ENCODE measurements around the gene ZMAT5. TPM values are rescaled to one million over a fixed set of nuclear protein-coding genes. Genes with fewer than 3 reads are reported as not detected.

ZMAT5 gene
- total and polyA plus RNA-seq, 10 of the 15 experiments (the other 5 are each of a cell fraction or from before 2014, with no cell fraction given), result 2.3 to 43.0 (median 21.9) TPM

DNA sequence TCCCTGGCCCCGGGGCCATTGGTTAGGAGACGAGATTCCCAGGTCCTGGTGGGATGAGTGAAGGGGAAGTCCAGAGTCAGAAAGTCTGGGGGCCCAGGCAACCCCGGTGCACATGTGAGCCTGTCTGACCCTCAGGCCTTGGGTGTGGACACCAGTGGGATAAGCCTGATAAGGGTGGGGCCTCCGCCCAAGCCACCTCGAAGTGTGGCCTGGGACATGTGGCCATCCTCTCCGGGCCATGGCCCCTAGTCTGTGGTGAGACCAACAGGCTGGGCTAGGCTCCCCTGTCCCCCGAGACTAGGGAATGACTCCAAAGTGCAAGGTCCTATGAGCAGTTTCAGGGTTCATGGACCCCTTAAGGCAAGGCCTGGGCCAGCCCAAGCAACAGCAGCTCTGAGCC lies 40.7 kb downstream of the ZMAT5 start (continued):
- TF ChIP-seq RB1 (IDR thresholded peaks at IDR 0.05; ENCODE audit: borderline replicate concordance) (no peak), FOXM1 (IDR thresholded peaks at IDR 0.05; ENCODE audit: low read depth, low read length) (no peak), EZH2 (IDR thresholded peaks at IDR 0.05; ENCODE audit: borderline replicate concordance, control insufficient read depth, low read depth, low read length) (no peak), NFIC (IDR thresholded peaks at IDR 0.05; ENCODE audit: low read depth, low read length) (no peak), KLF5 (IDR thresholded peaks at IDR 0.05; ENCODE audit: partially characterized antibody) (no peak), TCF3 (IDR thresholded peaks at IDR 0.05; ENCODE audit: borderline replicate concordance, insufficient read depth, low read depth, low read length) (no peak), SUPT20H (IDR thresholded peaks at IDR 0.05; ENCODE audit: borderline replicate concordance, control insufficient read depth, low read depth, low read length) (no peak)

DNA sequence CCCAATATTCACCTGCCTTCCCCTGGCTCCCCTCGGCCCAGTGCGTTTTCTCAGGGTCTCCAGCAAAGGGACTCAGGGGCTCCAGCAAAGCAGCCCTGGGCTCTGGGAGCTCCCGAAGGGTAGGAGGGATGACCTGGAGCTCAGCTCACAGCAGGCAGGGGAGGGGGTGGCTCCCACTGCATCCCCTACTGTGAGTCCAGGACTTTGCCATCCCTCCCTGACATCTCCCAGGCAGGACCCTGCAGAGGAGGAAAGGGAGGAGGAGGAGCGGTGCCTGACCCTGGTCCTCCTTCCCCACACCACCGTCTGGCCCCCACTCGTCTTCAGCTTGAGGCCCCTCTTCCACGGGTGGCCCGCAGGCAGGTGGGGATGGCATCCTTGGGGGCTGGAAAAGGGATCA lies 42.0 kb downstream of the ZMAT5 start:
- Histone ChIP-seq H4K20me1 (ENCODE audit: control insufficient read depth, insufficient read depth) (no peaks in the 10 kb centered on the region), H3K9ac (ENCODE audit: control insufficient read depth, insufficient read depth, low read length) (no peak overlapping the region), H3K36me3 (ENCODE audit: control insufficient read depth in 2 of 2, insufficient read depth in 2 of 2, low read length in 1 of 2) (no peaks in the 10 kb centered on the region), H3K27me3 (replicated peaks in 1 of 2; ENCODE audit: control insufficient read depth in 2 of 2, insufficient read depth in 2 of 2, low read length in 1 of 2) (peaks cover 0 to 2% of the 10 kb centered on the region in 2 experiments; a peak in 1 of 4 replicates), H3K4me3 (no peak overlapping the region), H3K27ac (ENCODE audit: control insufficient read depth, insufficient read depth) (no peak overlapping the region), H2AFZ (ENCODE audit: control insufficient read depth, low read depth, low read length) (no peak overlapping the region), H3K79me2 (ENCODE audit: control insufficient read depth, insufficient read depth, low read length) (no peaks in the 10 kb centered on the region), H3K4me1 (ENCODE audit: control insufficient read depth, insufficient read depth, low read length) (no peaks in the 10 kb centered on the region), H3K4me2 (ENCODE audit: control insufficient read depth, insufficient read depth) (no peak overlapping the region), H3K9me3 (replicated peaks; ENCODE audit: control insufficient read depth, insufficient read depth, low read length) (no peaks in the 10 kb centered on the region)
- no TSS peak for BruUV-seq (replicated peaks)
- ChIA-PET CTCF (interaction anchor here (0.9 to 2.5 kb wide), 4 partner anchors 14 to 280 kb away, joined by 3 to 8 read pairs (median 4); no protein-coding TSS in a partner anchor), POLR2A (no interaction called here), SMC1A (ENCODE audit: uncharacterized antibody, unreplicated experiment) (no interaction called here), RAD21 (ENCODE audit: unreplicated experiment) (interaction anchor here (0.9 kb wide), 1 partner anchor 280 kb away, joined by 3 read pairs; no protein-coding TSS in a partner anchor)
- intact Hi-C loops (cut with micrococcal nuclease; ENCODE audit: unreplicated experiment), result loop anchor here (10.0 kb wide), 1 partner anchor 360 kb away; the partner anchor contains the start of gene HORMAD2
- DNase-seq (ENCODE audit: low read depth, low spot score) (no peak), ATAC-seq (no peak), FAIRE-seq (no peak)
- 38% methylated on average over 8 of the region's 8 CpGs for WGBS (ENCODE audit: insufficient coverage, insufficient replicate concordance, low lambda C conversion rate, missing lambda C conversion rate)
- TF ChIP-seq BHLHE40 (IDR thresholded peaks at IDR 0.05; ENCODE audit: borderline replicate concordance in 1 of 2, low read depth in 2 of 2, low read length in 1 of 2), result no peak
- TF ChIP-seq, protein P1, sequence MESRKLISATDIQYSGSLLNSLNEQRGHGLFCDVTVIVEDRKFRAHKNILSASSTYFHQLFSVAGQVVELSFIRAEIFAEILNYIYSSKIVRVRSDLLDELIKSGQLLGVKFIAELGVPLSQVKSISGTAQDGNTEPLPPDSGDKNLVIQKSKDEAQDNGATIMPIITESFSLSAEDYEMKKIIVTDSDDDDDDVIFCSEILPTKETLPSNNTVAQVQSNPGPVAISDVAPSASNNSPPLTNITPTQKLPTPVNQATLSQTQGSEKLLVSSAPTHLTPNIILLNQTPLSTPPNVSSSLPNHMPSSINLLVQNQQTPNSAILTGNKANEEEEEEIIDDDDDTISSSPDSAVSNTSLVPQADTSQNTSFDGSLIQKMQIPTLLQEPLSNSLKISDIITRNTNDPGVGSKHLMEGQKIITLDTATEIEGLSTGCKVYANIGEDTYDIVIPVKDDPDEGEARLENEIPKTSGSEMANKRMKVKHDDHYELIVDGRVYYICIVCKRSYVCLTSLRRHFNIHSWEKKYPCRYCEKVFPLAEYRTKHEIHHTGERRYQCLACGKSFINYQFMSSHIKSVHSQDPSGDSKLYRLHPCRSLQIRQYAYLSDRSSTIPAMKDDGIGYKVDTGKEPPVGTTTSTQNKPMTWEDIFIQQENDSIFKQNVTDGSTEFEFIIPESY (IDR thresholded peaks at IDR 0.05), result no peak
- TF ChIP-seq YBX1 (IDR thresholded peaks at IDR 0.05), result no peak
- TF ChIP-seq RB1 (IDR thresholded peaks at IDR 0.05; ENCODE audit: borderline replicate concordance), result no peak
- TF ChIP-seq EGR1 (IDR thresholded peaks at IDR 0.05; ENCODE audit: borderline replicate concordance in 1 of 2, low read depth in 2 of 2, low read length in 2 of 2), result no peak
- TF ChIP-seq, protein P2, sequence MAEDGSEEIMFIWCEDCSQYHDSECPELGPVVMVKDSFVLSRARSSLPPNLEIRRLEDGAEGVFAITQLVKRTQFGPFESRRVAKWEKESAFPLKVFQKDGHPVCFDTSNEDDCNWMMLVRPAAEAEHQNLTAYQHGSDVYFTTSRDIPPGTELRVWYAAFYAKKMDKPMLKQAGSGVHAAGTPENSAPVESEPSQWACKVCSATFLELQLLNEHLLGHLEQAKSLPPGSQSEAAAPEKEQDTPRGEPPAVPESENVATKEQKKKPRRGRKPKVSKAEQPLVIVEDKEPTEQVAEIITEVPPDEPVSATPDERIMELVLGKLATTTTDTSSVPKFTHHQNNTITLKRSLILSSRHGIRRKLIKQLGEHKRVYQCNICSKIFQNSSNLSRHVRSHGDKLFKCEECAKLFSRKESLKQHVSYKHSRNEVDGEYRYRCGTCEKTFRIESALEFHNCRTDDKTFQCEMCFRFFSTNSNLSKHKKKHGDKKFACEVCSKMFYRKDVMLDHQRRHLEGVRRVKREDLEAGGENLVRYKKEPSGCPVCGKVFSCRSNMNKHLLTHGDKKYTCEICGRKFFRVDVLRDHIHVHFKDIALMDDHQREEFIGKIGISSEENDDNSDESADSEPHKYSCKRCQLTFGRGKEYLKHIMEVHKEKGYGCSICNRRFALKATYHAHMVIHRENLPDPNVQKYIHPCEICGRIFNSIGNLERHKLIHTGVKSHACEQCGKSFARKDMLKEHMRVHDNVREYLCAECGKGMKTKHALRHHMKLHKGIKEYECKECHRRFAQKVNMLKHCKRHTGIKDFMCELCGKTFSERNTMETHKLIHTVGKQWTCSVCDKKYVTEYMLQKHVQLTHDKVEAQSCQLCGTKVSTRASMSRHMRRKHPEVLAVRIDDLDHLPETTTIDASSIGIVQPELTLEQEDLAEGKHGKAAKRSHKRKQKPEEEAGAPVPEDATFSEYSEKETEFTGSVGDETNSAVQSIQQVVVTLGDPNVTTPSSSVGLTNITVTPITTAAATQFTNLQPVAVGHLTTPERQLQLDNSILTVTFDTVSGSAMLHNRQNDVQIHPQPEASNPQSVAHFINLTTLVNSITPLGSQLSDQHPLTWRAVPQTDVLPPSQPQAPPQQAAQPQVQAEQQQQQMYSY (CRISPR knock-in tag; IDR thresholded peaks at IDR 0.05), result no peak
- no peak for TF ChIP-seq SUPT20H (IDR thresholded peaks at IDR 0.05; ENCODE audit: borderline replicate concordance, control insufficient read depth, low read depth, low read length)
- no peak for TF ChIP-seq ZNF217 (IDR thresholded peaks at IDR 0.05)
- in situ Hi-C loops (cut with MboI), result no loop called here

Data from GM12878 (cell line).